SK-N-MC (cell line): ENCODE results near the gene PXN.

Experiments
- EZH2 ChIP-seq: fragments of 200-600 bp; sonication (generic); IDR thresholded peaks from one replicate; pipeline ENCODE4 v1.6.1; 2017; ENCODE audit warnings: antibody characterized with exemption
- FOXP2 ChIP-seq: optimal IDR thresholded peaks from 2 replicates; pipeline ENCODE3; 2011; ENCODE audit warnings: mild to moderate bottlenecking, moderate library complexity; ENCODE audit not compliant: insufficient read depth; ENCODE audit errors: extremely low read length, control extremely low read depth
- POLR2AphosphoS5 ChIP-seq: IDR thresholded peaks from 2 replicates; pipeline ENCODE4 v1.6.1; 2012; ENCODE audit warnings: mild to moderate bottlenecking, low read depth, low read length, borderline replicate concordance

- no peak for TF ChIP-seq POLR2AphosphoS5
- no peak for TF ChIP-seq EZH2
- no peak for TF ChIP-seq FOXP2
Measured at GRCh38 chr12:120264086-120264903, 1.2 kb downstream of the PXN start.
